NCI-H1105 (cell line): ENCODE data around the gene PI4KA.

Experiments used
- DNase-seq: peaks from one replicate; lab custom pipeline; 2025; lab: John Stamatoyannopoulos, UW

PI4KA gene

DNA sequence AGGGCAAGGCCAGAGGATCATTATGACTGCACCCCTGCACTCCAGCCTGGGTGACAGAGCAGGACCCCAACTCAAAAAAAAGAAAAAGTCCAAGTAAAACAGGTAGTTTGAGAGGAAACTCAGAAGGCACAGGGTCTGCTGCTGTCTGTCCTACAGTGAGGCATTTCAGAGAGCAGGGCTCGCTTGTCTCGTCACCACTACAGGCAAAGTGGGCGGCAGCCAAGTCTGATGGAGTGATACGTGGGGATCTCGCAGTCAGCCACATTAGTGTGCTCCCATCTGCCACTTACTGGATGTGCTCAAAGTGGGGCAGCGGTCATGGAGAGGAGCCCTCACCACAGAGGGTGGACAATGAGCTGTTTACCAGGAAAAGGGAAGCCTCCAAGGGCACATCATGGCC is 42.1 kb downstream of the PI4KA start:
- no peak for DNase-seq

GRCh38 chr22:20815477-20816050 is 43.0 kb downstream of the PI4KA start:
- no peak for DNase-seq

- no peak for DNase-seq
Measured at GRCh38 chr22:20814221-20814808, 44.3 kb downstream of the PI4KA start.

DNA sequence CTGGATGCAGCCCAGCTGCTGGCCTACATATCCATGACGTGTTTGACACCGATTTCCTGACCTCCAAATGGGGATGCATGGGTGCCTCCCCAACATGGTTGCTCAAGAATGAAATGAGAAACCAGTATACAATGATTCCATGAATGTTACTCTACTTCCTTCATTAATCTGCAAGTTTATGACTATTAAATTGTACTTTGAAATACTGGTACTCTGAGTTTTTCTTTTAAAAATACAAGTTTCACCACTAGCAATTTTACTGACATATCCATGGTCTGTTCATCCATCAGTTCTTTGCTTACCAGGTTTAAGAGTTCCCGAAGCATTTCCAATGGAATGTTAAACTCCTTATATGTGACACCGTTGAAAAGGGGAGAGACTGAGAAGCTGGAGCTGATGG is 45.6 kb downstream of the PI4KA start:
- no peak for DNase-seq

GRCh38 chr22:20811971-20812660 is 46.5 kb downstream of the PI4KA start:
- DNase-seq = no peak

GRCh38 chr22:20811171-20811570 is 47.4 kb downstream of the PI4KA start:
- no peak for DNase-seq

DNA sequence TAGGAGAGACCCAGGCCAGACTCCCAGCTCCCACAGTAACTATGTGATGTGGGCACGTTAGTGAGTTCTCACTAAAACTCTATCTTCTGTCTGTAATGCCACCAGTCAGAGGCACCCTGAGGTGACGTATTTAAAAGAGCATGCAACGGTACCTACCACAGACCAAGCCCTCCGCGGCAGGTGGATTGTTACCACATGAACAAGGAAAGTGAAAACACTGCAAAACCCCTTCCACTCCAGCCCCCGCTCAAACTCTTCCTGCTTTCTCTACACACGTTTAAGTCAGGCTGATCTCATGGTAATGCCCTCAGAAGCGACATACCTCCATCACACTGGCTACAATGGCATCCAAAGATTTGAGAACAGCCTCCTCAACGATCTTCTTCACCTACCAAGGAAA is 48.0 kb downstream of the PI4KA start:
- DNase-seq = no peak

- no peak for DNase-seq
Measured at GRCh38 chr22:20809538-20810185, 48.9 kb downstream of the PI4KA start.

DNA sequence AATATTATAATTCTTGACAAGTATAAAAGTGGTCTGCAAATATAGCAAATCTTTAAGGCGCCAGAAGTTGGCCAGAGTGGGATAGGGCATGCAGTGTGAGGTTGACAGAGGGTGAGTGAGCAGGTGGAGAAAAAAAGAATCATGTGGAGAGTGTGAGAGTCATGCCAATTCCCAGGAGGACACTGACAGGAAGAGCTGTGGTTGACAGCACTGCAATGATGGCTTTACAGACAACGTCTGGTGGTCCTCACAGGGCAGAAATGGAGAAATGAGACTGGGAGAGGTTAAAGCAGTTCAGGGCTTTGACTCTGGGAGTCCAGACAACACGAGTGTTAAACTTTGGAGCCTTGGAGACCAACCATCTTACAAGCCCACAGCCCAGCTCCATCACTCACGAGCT is 49.8 kb downstream of the PI4KA start:
- DNase-seq = no peak

GRCh38 chr22:20807315-20807752 is 51.3 kb downstream of the PI4KA start:
- no peak for DNase-seq

DNA sequence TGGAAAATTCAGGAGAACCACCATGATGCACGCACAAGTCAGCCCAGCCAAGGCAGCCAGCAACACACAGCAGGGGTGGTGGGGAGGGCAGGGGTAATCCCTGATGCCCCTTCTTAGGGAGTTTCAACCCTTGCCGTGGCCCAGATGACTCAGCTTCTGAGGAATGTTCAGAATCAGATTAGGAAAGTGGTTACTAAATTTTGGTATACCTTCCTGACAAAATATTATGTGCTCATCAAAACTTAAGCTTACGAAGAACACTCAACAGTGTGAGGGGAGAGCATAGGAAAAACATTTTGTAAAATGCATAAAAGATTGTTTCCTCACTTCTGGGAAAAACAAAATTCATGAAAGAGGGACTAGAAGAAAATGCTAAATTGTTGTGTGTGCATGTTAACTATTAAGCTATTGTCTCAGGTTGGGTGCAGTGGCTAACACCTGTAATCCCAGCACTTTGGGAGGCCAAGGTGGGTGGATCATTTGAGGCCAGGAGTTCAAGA is 52.6 kb downstream of the PI4KA start:
- DNase-seq = no peak

- DNase-seq = no peak
Measured at GRCh38 chr22:20804650-20805049, 54.0 kb downstream of the PI4KA start.

- no peak for DNase-seq
Measured at GRCh38 chr22:20803696-20804324, 54.8 kb downstream of the PI4KA start.

- DNase-seq = no peak
Measured at GRCh38 chr22:20802922-20803553, 55.6 kb downstream of the PI4KA start.

- DNase-seq = no peak
Measured at GRCh38 chr22:20802452-20802851, 56.2 kb downstream of the PI4KA start.

GRCh38 chr22:20799449-20799848 is 59.2 kb downstream of the PI4KA start:
- DNase-seq = no peak

DNA sequence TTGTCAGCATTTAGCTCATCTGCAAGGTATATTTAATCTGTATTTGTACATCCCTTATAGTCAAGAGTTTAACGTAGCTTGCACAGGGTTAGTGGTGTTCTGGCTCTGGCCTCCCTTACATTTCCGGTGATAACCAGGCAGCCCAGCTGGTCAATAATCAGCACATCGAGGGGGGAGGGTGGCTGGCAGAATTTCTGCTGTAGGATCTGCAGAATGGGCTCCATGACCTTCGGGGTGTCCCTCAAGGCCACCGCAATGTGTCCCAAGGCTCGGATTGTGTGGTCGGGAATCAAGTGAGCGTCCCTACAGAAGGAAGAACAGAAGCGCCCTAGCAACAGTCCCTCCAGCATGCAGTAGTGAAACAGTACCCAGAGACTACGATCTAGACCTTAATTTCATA is 59.6 kb downstream of the PI4KA start:
- no peak for DNase-seq

GRCh38 chr22:20798218-20798617 is 60.4 kb downstream of the PI4KA start:
- DNase-seq = no peak

- no peak for DNase-seq
Measured at GRCh38 chr22:20796731-20797130, 61.9 kb downstream of the PI4KA start.

- DNase-seq = no peak
Measured at GRCh38 chr22:20794650-20795413, 63.8 kb downstream of the PI4KA start.
